ENCODE measurements around the gene AMIGO3.
"Not testable (repeated sequence)": the region's sequence is repeated elsewhere in the genome, so short reads cannot be mapped to it uniquely, and the experiment has no call there.

- TF ChIP-seq, protein P1, sequence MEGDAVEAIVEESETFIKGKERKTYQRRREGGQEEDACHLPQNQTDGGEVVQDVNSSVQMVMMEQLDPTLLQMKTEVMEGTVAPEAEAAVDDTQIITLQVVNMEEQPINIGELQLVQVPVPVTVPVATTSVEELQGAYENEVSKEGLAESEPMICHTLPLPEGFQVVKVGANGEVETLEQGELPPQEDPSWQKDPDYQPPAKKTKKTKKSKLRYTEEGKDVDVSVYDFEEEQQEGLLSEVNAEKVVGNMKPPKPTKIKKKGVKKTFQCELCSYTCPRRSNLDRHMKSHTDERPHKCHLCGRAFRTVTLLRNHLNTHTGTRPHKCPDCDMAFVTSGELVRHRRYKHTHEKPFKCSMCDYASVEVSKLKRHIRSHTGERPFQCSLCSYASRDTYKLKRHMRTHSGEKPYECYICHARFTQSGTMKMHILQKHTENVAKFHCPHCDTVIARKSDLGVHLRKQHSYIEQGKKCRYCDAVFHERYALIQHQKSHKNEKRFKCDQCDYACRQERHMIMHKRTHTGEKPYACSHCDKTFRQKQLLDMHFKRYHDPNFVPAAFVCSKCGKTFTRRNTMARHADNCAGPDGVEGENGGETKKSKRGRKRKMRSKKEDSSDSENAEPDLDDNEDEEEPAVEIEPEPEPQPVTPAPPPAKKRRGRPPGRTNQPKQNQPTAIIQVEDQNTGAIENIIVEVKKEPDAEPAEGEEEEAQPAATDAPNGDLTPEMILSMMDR (conservative IDR thresholded peaks at IDR 0.05 in 1 of 2, IDR thresholded peaks at IDR 0.05 in 1 of 2; ENCODE audit: extremely low read depth in 1 of 2, insufficient read depth in 1 of 2, low read depth in 1 of 2, low read length in 2 of 2) = not testable (repeated sequence)
- not testable (repeated sequence) for TF ChIP-seq EZH2 (IDR thresholded peaks at IDR 0.05; ENCODE audit: borderline replicate concordance, low read length)
Measured at GRCh38 chr3:49690856-49691255, 28.6 kb downstream of the AMIGO3 start.
